OCI-LY7 (cell line): Measurements from ENCODE around the gene FADS3. TPM values are rescaled to one million over a fixed set of nuclear protein-coding genes. Genes with fewer than 3 reads are reported as not detected.

ENCODE experiments used
- BruUV-seq: library from RNA; stranded (reverse); fragments of 400-500 nt; replicated peaks from 2 replicates; lab custom pipeline; 2021; lab: Mats Ljungman, UMichigan
- CTCF ChIA-PET: fragments of 300-600 bp; sonication (Branson Sonifier 250); formaldehyde crosslinking; loops from one replicate; lab custom pipeline; 2022; ENCODE audit warnings: antibody characterized with exemption; ENCODE audit not compliant: unreplicated experiment; lab: Charles Lee
- POLR2A ChIA-PET: fragments of 300-600 bp; sonication (Branson Sonifier 250); formaldehyde crosslinking; loops from one replicate; lab custom pipeline; 2022; ENCODE audit warnings: antibody characterized with exemption; lab: Charles Lee
- DNase-seq: peaks from one replicate; pipeline ENCODE4 v3.0.0-alpha.2; 2015; ENCODE audit warnings: low spot score
- H2AFZ ChIP-seq: fragments of 200-600 bp; sonication (generic), shearing (Covaris generic); 2 replicates; pipeline ENCODE4 v1.6.1; 2014; ENCODE audit warnings: mild to moderate bottlenecking, antibody characterized with exemption, low read length, moderate library complexity
- H3K27ac ChIP-seq: fragments of 200-600 bp; sonication (generic); 2 replicates; pipeline ENCODE4 v1.5.1; 2014; ENCODE audit warnings: mixed run types, low read depth, mild to moderate bottlenecking, moderate library complexity, low read length, inconsistent platforms; ENCODE audit not compliant: poor library complexity, severe bottlenecking
- H3K36me3 ChIP-seq: fragments of 200-600 bp; sonication (generic); 2 replicates; pipeline ENCODE4 v1.6.1; 2014; ENCODE audit warnings: mild to moderate bottlenecking, antibody characterized with exemption, low read length, moderate library complexity, mixed read lengths; ENCODE audit not compliant: insufficient read depth
- H3K4me1 ChIP-seq: fragments of 200-600 bp; sonication (generic); 2 replicates; pipeline ENCODE4 v1.5.1; 2014; ENCODE audit warnings: mild to moderate bottlenecking, low read length; ENCODE audit not compliant: insufficient read depth, poor library complexity, severe bottlenecking
- H3K4me2 ChIP-seq: fragments of 200-600 bp; sonication (generic); 2 replicates; pipeline ENCODE4 v1.6.1; 2014; ENCODE audit warnings: mild to moderate bottlenecking, low read length
- H3K4me3 ChIP-seq: fragments of 200-600 bp; sonication (generic); 2 replicates; pipeline ENCODE4 v1.5.1; 2014; ENCODE audit warnings: mild to moderate bottlenecking, low read depth, low read length; ENCODE audit not compliant: poor library complexity, severe bottlenecking
- H3K79me2 ChIP-seq: fragments of 200-600 bp; sonication (generic); 2 replicates; pipeline ENCODE4 v1.6.1; 2016; ENCODE audit warnings: low read depth, mild to moderate bottlenecking, low read length, moderate library complexity, mixed read lengths; ENCODE audit not compliant: insufficient read depth
- H3K9me2 ChIP-seq: fragments of 200-600 bp; sonication (generic); 2 replicates; pipeline ENCODE4 v1.6.1; 2016; ENCODE audit warnings: mild to moderate bottlenecking, low read length, mixed read lengths; ENCODE audit not compliant: insufficient read depth
- H3K9me3 ChIP-seq: fragments of 200-600 bp; sonication (generic); 2 replicates; pipeline ENCODE4 v1.6.1; 2014; ENCODE audit warnings: mild to moderate bottlenecking, mixed run types, low read length, mixed read lengths
- H4K20me1 ChIP-seq: fragments of 200-600 bp; sonication (generic); 2 replicates; pipeline ENCODE4 v1.6.1; 2014; ENCODE audit warnings: mild to moderate bottlenecking, antibody characterized with exemption, low read length, moderate library complexity, mixed read lengths; ENCODE audit not compliant: insufficient read depth
- CTCF ChIP-seq: fragments of 200-600 bp; sonication (generic); conservative IDR thresholded peaks from 2 replicates; pipeline ENCODE4 v1.5.1; 2014; ENCODE audit warnings: mild to moderate bottlenecking, antibody characterized with exemption, low read length, moderate library complexity, mixed read lengths
- EZH2phosphoT487 ChIP-seq: fragments of 200-600 bp; sonication (generic); IDR thresholded peaks from 2 replicates; pipeline ENCODE4 v1.6.1; 2018; ENCODE audit warnings: low read depth, borderline replicate concordance, mild to moderate bottlenecking, mixed run types, antibody characterized with exemption, low read length, moderate library complexity, mixed read lengths
- intact Hi-C: fragments of 100-400 bp; cut with micrococcal nuclease; formaldehyde crosslinking; loops from one replicate; pipeline ENCODE4 v1.10.0; 2022; ENCODE audit not compliant: unreplicated experiment
- total RNA-seq, 2 experiments: library from RNA; depleted of rRNA in 1 of 2; stranded (reverse); fragments of >200 nt in 1 of 2; shearing (Covaris generic) in 1 of 2; gene quantifications; 2 replicates each; pipeline ENCODE4 v1.2.3, GENCODE V29; 2014 to 2022

The FADS3 gene
- total RNA-seq, 2 experiments from 2014 or later: 103 to 191 TPM

- Histone ChIP-seq H4K20me1 (no peaks in the 10 kb centered on the region), H3K4me1 (peaks cover 8% of the 10 kb centered on the region), H3K9me3 (no peaks in the 10 kb centered on the region), H3K27ac (no peak overlapping the region), H3K9me2 (no peaks in the 10 kb centered on the region), H3K4me3 (no peak overlapping the region), H2AFZ (no peak overlapping the region), H3K36me3 (no peaks in the 10 kb centered on the region), H3K79me2 (no peaks in the 10 kb centered on the region), H3K4me2 (peak overlapping the region; percentile 31; the same call in 1 of the 2 replicates)
- no TSS peak for BruUV-seq
- CTCF ChIA-PET: no interaction called here
- TF ChIP-seq CTCF: no peak
- no peak for DNase-seq
- POLR2A ChIA-PET: no interaction called here
- intact Hi-C loops: no loop called here
These were observed 62.5 kb downstream of the FADS3 start for GRCh38 chr11:61828629-61829407.

DNA sequence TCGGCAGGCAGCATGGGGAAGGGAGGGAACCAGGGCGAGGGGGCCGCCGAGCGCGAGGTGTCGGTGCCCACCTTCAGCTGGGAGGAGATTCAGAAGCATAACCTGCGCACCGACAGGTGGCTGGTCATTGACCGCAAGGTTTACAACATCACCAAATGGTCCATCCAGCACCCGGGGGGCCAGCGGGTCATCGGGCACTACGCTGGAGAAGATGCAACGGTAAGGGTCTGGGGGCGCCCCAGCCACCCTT is 63.0 kb downstream of the FADS3 start:
- H3K9me3 ChIP-seq: no peaks in the 10 kb centered on the region
- no peaks in the 10 kb centered on the region for H3K79me2 ChIP-seq
- no peak overlapping the region for H2AFZ ChIP-seq
- H3K4me3 ChIP-seq: no peak overlapping the region
- ChIA-PET POLR2A (no interaction called here), CTCF (no interaction called here)
- intact Hi-C loops: no loop called here
- TF ChIP-seq EZH2phosphoT487 (no peak; the same call in 1 of the 2 replicates), CTCF (no peak)
- H3K4me2 ChIP-seq: no peak overlapping the region; the same call in 1 of the 2 replicates
- DNase-seq: no peak
- H3K9me2 ChIP-seq: no peaks in the 10 kb centered on the region
- BruUV-seq: no TSS peak
- H3K27ac ChIP-seq: no peak overlapping the region
- H3K36me3 ChIP-seq: no peaks in the 10 kb centered on the region
- H3K4me1 ChIP-seq: peaks cover 6% of the 10 kb centered on the region
- no peaks in the 10 kb centered on the region for H4K20me1 ChIP-seq

DNA sequence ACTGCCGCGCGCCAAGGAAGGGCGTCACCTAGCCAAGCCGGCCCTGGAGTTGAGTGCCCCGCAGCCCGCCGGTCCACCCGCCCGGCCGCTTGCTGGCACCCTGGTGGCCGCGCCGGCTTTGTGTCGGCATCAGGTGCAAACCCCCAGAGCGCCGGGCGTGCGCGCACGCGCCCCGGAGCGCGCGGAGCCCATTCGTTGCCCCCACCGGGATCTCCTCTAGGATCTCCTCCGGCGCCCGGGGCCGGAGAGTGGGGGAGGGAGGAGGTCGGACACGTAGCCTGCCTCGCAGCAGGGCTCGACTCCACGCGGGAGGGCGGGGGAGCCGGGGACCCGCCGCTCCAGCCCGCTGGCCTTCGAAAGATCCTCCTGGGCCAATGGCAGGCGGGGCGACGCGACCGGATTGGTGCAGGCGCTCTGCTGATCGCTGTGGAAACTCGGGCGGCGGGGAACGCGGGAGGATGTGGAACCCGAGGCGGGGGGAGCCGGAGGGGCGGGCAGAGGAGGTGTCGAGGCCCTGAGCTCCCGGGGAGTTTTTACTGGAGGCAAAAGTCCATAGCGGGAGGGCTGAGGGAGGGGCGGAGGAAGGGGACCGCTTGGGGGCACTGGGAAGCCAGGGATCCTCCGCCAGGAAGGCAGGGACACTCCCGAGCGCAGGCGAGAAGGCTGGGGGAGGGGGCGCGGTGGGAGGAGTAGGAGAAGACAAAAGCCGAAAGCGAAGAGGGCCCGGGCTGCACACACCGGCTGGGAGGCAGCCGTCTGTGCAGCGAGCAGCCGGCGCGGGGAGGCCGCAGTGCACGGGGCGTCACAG is 63.6 kb downstream of the FADS3 start, which contains the start of gene FADS2:
FADS2 (plus strand) TSS at position 730 of the 808 bp plus-strand sequence. CDS start 91 bp downstream, outside the sequence.
- Histone ChIP-seq H3K4me1 (peaks cover 6% of the 10 kb centered on the region), H3K9me2 (no peaks in the 10 kb centered on the region), H3K4me3 (no peak within 1 kb of the TSS), H3K79me2 (no peaks in the 10 kb centered on the region), H3K4me2 (peak within 1 kb of the TSS; percentile 31; the same call in 1 of the 2 replicates), H2AFZ (no peak within 1 kb of the TSS), H4K20me1 (no peaks in the 10 kb centered on the region), H3K36me3 (no peaks in the 10 kb centered on the region), H3K9me3 (no peaks in the 10 kb centered on the region), H3K27ac (no peak within 1 kb of the TSS)
- TF ChIP-seq EZH2phosphoT487 (peak; percentile 67; the same call in 1 of the 2 replicates), CTCF (no peak)
- no peak for DNase-seq
- intact Hi-C loops: no loop called here
- CTCF ChIA-PET: no interaction called here
- POLR2A ChIA-PET: no interaction called here
- BruUV-seq: no TSS peak
